Retina (tissue), 1 donor: ENCODE results near the gene ZNF860.

Source experiments
- DNase-seq: peaks from one replicate; pipeline ENCODE4 v3.0.0-alpha.2; 2016

ZNF860 gene

GRCh38 chr3:31981206-31982181 lies at the start of gene ZNF860, which contains the start of gene OSBPL10:
TSS of gene ZNF860 (plus strand) at chr3:31981750. CDS start at chr3:31989080, 7,330 bp downstream.
TSS of gene OSBPL10 (minus strand) at chr3:31981262. CDS start at chr3:31981179, 83 bp downstream.
- DNase-seq, result peak; percentile 81

DNA sequence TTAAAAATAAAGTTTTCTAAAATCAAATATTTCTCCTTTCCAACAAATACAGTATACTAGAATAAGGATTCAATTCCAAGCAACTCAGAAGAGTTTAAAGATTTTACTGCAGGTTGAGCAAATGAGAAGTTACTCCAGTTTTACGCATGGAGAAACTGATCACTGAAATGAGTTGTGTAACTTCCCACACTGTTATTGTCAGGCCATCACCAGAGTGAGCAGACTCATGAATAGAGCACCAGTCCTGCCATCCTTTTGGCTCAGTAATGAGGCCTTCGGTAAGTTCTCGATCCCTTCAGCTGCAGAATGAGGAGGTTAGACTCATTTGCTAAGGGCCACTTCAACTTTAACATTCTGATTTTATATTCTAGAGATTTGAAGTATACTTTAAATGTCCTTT lies 48.6 kb upstream of the ZNF860 start:
- no peak for DNase-seq

DNA sequence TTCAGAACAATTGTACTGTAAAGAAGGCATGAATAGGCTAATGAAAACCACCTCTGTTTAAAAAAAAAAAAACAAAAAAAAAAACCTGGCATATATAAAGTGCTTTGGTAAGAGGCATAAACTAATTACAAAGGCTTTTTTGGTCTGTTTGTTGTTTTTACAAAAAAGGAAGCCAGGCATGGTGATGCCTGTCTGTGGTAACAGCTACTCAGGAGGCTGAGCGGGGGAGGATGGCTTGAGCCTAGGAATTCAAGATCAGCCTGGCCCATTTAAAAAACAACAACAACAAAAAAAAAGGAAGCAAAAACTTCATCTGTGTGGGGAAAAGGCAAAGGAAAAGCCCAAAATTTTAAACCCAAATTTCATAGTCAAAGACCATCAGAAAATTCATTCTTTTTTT lies 47.5 kb upstream of the ZNF860 start:
- no peak for DNase-seq

DNA sequence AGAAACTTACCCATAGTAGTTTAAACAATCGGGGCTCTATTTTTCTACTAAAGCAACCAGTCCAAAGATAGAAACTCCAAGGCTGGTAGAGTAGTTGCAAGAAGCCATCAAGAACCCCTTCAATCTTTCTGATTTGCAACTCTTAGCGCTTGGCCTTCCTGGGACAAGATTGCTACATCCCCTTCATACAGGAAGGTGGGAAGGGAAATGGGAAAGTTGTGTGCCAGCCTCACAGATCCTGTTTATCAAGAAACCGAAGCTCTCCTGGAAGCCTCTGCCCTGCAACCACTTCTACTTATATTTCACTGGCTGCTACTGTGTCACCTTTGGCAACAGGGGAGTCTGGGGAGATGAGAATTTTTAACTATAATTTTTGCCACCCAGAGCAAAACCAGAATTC lies 46.7 kb upstream of the ZNF860 start:
- DNase-seq, result no peak

DNA sequence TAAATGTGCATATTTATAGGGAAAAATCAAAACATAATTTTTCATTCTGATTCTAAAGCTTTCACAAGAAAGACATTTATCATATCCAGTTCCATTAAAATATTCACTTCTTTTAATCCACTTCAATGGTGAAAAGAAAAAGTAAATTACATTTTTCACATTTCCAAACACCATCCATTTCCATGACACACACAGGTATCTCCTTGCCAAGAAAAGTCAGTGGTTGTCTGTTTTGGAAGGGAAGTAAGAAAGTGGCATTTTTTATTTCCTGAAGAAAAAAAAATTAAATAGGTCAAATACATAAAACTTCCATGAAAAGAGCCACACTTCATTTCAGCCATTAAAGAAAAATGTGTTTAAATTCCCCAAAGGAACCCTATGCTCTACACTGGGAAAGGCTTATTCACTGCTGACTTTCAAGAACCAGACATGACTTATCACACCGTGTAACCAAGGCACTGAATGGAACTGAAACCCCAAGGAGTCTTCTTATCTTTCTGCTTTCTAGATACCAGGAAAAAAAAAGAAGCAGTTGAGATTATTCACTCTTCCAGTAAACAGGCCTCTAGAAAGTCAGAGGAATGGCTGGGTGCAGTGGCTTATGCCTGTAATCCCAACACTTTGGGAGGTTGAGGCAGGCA lies 45.0 kb upstream of the ZNF860 start:
- no peak for DNase-seq

DNA sequence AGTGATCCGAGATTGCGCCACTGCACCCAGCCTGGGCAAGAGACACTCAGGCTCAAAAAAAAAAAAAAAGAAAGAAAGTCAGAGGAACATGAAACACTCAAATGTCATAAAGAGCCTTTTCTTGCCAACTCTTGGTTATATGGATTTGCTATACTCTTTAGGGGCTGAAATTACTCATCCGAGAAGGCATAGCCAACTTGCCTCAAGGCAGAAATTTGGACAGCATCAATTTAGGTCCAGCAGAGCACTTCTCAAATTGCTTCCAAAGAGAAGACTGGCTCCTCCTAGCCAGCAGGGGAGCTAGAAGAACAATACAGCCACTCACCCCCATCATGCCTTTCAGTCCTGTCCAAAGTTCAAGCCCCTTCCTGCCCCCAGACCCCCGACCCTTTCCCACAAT lies 44.3 kb upstream of the ZNF860 start:
- no peak for DNase-seq

GRCh38 chr3:31942446-31942845 lies 39.1 kb upstream of the ZNF860 start:
- no peak for DNase-seq

DNA sequence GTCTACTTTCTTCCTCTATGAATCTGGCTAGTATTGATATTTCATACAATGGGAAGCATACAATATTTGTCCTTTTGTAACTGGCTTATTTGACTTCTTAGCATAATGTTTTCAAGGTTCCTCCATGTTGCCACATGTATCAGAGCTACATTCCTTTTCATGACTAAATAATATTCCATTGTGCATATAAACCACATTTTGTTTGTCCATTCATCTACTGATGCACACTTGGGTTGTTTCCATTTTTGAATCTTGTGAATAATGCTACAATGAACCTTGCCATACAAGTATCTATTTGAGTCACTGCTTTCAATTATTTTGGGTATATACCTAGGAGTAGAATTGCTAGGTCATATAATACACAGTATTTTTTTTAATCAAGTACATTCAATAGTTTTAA lies 38.5 kb upstream of the ZNF860 start:
- no peak for DNase-seq

- DNase-seq, result no peak
These were observed 35.9 kb upstream of the ZNF860 start for GRCh38 chr3:31945738-31946052.

DNA sequence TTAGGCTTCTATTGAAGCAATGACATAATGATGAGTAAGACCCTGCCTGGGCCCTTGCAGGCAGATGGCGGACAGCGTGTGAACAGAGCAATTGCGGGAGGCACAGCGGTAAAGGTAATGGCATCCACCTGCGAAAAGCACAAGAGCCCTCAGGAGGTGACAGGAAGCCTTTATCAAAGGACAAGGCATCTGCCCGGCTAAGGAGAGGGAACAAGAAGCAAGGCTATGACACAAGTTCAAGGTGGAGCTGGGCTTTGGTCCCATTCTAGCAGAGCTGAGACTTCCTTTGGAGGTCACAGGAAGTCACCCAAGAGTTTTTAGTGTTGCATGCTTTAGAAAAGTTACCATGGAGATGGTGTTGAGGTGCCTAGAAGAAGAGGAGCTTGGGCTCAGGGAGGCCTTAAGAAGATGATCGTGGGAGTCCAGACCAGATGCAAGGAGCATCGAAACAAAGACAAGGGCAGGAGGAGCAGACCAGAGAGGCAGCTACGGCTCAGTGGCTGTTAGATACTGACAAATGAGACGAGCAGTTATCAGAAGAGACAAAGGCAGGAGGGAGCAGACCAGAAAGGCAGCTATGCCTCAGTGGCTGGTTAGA lies 35.0 kb upstream of the ZNF860 start:
- DNase-seq, result no peak

GRCh38 chr3:31947162-31947561 lies 34.4 kb upstream of the ZNF860 start:
- DNase-seq, result no peak

DNA sequence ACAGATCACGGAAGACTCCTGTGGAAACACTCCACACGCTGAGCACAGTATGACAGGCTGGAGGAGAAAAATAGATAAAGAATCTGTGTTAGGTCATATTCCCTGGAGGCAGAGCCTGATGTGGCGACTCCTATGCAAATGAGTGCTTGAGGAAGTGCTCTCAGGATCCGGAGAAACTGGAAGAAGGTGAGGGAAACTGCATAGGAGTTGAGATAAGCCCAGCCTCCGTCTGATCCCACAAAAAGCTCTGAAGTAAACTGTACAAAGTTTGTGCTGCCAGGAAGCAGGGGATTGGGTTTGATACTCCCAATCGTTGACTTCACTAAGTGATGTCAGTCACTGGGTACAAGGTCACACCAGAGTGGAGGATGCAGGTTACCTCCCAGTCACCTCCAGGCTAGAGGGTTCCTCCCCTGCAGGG lies 33.9 kb upstream of the ZNF860 start:
- DNase-seq, result no peak

DNA sequence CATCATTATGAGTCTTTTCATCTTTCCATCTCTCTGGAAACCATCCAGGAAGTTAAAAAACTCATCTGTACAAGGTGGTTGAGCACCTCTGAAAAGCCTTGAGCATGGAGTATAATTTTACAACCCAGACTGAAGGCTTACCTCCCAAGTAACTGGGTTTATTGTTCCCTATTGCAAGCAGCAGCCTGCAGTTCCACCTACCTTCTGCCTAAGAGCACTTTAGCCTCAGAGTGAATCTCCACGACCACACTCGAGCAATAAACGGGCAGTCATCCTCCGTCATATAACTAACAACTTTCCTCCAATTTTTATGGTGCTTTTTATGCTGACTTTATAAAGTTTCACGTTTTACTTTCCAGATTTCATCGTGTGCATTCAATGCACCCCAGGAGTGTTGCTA lies 33.3 kb upstream of the ZNF860 start:
- no peak for DNase-seq

DNA sequence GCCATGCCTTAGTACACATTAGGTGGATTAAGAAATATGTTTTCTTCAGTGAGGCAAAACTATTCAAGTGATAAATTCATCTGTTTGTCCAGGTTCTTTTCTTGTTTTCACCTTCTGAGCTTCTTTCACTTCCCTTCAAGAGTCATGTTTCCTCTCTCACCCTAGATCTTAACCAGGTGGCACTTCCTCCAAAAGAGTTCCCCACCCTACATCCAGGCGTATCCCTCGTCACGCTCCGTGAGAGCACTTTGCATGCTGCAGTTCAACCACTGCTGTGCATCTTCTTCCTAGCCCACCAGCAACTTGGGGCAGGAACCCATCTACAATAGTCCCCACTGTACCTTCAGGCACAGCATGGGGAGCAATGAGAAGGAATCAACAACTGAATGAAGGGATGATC lies 29.3 kb upstream of the ZNF860 start:
- DNase-seq, result no peak

- no peak for DNase-seq
These were observed 28.5 kb upstream of the ZNF860 start for GRCh38 chr3:31953091-31953490.

GRCh38 chr3:31953636-31954035 lies 27.9 kb upstream of the ZNF860 start:
- no peak for DNase-seq

DNA sequence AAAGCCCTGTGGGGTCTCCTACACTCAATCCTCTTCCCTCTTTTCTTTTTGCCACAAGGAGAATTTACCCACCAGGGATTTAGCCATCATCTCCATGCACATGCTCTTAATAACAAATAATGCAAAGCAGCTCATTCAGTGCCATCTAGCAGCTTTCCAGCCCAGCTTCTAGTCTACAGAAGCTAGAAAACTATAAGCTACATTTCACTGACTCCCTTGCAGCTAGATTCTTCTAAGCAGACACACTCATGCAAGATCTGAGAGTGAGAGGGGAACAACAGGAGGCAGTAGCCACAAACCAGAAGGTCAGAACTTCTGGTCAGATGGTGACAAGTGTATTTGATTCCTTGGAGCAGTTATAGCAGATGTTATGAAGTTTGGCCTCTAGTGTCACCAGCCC lies 26.0 kb upstream of the ZNF860 start:
- no peak for DNase-seq

DNA sequence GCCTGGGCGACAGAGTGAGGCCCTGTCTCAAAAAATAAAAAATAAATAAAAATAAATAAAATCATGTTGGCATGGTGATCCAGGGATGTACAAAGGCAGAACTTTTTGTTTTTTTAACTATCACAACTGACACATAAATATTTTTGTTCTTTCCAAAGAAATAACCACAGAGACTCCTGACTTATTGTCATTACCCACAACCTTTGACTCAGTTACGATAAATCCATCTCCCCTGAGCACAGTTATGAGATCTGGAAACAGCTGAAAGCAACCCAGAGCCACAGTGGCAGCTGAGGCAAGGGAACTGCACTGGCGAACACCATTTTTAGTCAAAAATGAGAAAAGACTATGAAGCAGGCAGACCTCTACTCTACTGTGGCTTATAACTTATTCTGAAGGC lies 24.4 kb upstream of the ZNF860 start:
- DNase-seq, result no peak

GRCh38 chr3:31958701-31959152 lies 22.8 kb upstream of the ZNF860 start:
- no peak for DNase-seq

DNA sequence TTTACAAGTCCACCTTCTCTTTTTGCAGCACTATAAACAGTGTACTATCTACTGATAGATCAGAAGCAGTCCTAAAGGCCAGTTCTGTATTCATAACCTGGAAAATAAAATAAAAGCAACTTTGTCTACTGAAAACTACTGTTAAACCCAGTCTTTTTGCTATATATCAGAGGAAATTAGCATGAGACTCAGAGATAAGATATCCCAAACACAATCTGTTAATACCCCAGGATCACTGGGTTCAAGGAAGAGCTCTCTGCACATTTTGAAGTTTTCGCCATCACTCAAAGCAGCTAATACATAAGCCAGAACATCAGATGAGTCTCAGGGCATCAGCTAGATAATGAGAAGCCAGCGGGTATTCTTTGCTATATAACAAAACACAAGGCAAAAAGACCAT lies 22.3 kb upstream of the ZNF860 start:
- DNase-seq, result no peak

GRCh38 chr3:31959951-31960792 lies 21.4 kb upstream of the ZNF860 start:
- DNase-seq, result no peak

GRCh38 chr3:31960793-31961431 lies 20.6 kb upstream of the ZNF860 start:
- no peak for DNase-seq
